Liver (tissue), 9 donors: ENCODE data around the gene GHRHR. TPM values are rescaled to one million over a fixed set of nuclear protein-coding genes. Genes with fewer than 3 reads are reported as not detected.

Source experiments
- DNase-seq: peaks from one replicate; pipeline ENCODE4 v3.0.0-alpha.2; 2017; ENCODE audit warnings: low spot score
- H3K27ac ChIP-seq, 2 donors: one replicate each; pipeline ENCODE4 v1.7.0; 2013; ENCODE audit warnings: inconsistent platforms in 2 of 2, low read length in 2 of 2, control low read depth in 1 of 2, low read depth in 1 of 2, mild to moderate bottlenecking in 1 of 2
- H3K27me3 ChIP-seq, 4 donors: one replicate each; pipeline versions ENCODE4 v1.6.1 to v1.7.0; 2013; ENCODE audit warnings: low read length in 3 of 4, inconsistent platforms in 1 of 4, mild to moderate bottlenecking in 1 of 4, moderate library complexity in 1 of 4; ENCODE audit not compliant: control insufficient read depth in 4 of 4, insufficient read depth in 4 of 4
- H3K36me3 ChIP-seq, 4 donors: one replicate each; pipeline versions ENCODE4 v1.6.1 to v1.7.0; 2013; ENCODE audit warnings: low read length in 3 of 4, mild to moderate bottlenecking in 3 of 4, low read depth in 1 of 4, moderate library complexity in 1 of 4; ENCODE audit not compliant: control insufficient read depth in 4 of 4, insufficient read depth in 3 of 4
- H3K4me1 ChIP-seq, 4 donors: one replicate each; pipeline versions ENCODE4 v1.6.1 to v1.7.0; 2013; ENCODE audit warnings: low read length in 3 of 4, mild to moderate bottlenecking in 3 of 4, moderate library complexity in 1 of 4; ENCODE audit not compliant: control insufficient read depth in 4 of 4, insufficient read depth in 4 of 4
- H3K4me3 ChIP-seq, 3 donors: one replicate each; pipeline versions ENCODE4 v1.6.1 to v1.7.0; 2013; ENCODE audit warnings: low read length in 3 of 3, control low read depth in 1 of 3, low read depth in 1 of 3, mild to moderate bottlenecking in 1 of 3
- H3K9ac ChIP-seq, 2 donors: one replicate each; pipeline ENCODE4 v1.7.0; 2013; ENCODE audit warnings: low read length in 2 of 2, mild to moderate bottlenecking in 2 of 2, moderate library complexity in 2 of 2, control low read depth in 1 of 2, low read depth in 1 of 2
- H3K9me3 ChIP-seq, 4 donors: one replicate each; pipeline versions ENCODE4 v1.6.1 to v1.7.0; 2013; ENCODE audit warnings: low read length in 3 of 4; ENCODE audit not compliant: control insufficient read depth in 4 of 4
- ATF3 ChIP-seq: IDR thresholded peaks from 2 replicates; pipeline ENCODE4 v1.6.1; 2016; ENCODE audit warnings: antibody characterized with exemption
- CTCF ChIP-seq: fragments of 150-350 bp; IDR thresholded peaks from 2 replicates; pipeline ENCODE4 v1.5.1; 2017; ENCODE audit warnings: improper control_type of control experiment, low read depth, low read length; ENCODE audit not compliant: missing input control
- EGR1 ChIP-seq, 2 donors: IDR thresholded peaks; 2 replicates each; pipeline ENCODE4 v1.6.1; 2016 to 2018; ENCODE audit warnings: antibody characterized with exemption in 2 of 2, low read depth in 2 of 2
- FOXA1 ChIP-seq: IDR thresholded peaks from 2 replicates; pipeline ENCODE4 v1.6.1; 2016; ENCODE audit warnings: antibody characterized with exemption
- FOXA2 ChIP-seq: IDR thresholded peaks from 2 replicates; pipeline ENCODE4 v1.6.1; 2016; ENCODE audit warnings: antibody characterized with exemption
- GABPA ChIP-seq, 2 donors: IDR thresholded peaks in 1 of 2; conservative IDR thresholded peaks in 1 of 2; 2 replicates each; pipeline ENCODE4 v1.6.1; 2016; ENCODE audit warnings: antibody characterized with exemption in 2 of 2, mild to moderate bottlenecking in 1 of 2, moderate library complexity in 1 of 2
- HNF4A ChIP-seq, 2 donors: conservative IDR thresholded peaks; 2 replicates each; pipeline ENCODE4 v1.6.1; 2016; ENCODE audit warnings: antibody characterized with exemption in 2 of 2, mild to moderate bottlenecking in 2 of 2
- HNF4G ChIP-seq: IDR thresholded peaks from 2 replicates; pipeline ENCODE4 v1.6.1; 2016; ENCODE audit warnings: antibody characterized with exemption
- JUND ChIP-seq, 2 donors: IDR thresholded peaks; 2 replicates each; pipeline ENCODE4 v1.6.1; 2016; ENCODE audit warnings: antibody characterized with exemption in 2 of 2
- MAX ChIP-seq: IDR thresholded peaks from 2 replicates; pipeline ENCODE4 v1.6.1; 2016; ENCODE audit warnings: antibody characterized with exemption
- NR2F2 ChIP-seq: IDR thresholded peaks from 2 replicates; pipeline ENCODE4 v1.6.1; 2016; ENCODE audit warnings: antibody characterized with exemption
- RAD21 ChIP-seq, 2 donors: IDR thresholded peaks; 2 replicates each; pipeline ENCODE4 v1.6.1; 2016; ENCODE audit warnings: antibody characterized with exemption in 2 of 2, mild to moderate bottlenecking in 2 of 2
- REST ChIP-seq: IDR thresholded peaks from 2 replicates; pipeline ENCODE4 v1.6.1; 2016; ENCODE audit warnings: antibody characterized with exemption, mild to moderate bottlenecking
- RXRA ChIP-seq, 2 donors: IDR thresholded peaks; 2 replicates each; pipeline ENCODE4 v1.6.1; 2017 to 2018; ENCODE audit warnings: antibody characterized with exemption in 2 of 2, mild to moderate bottlenecking in 1 of 2
- SP1 ChIP-seq: IDR thresholded peaks from 2 replicates; pipeline ENCODE4 v1.6.1; 2018; ENCODE audit warnings: antibody characterized with exemption, mild to moderate bottlenecking
- TAF1 ChIP-seq: conservative IDR thresholded peaks from 2 replicates; pipeline ENCODE4 v1.6.1; 2016; ENCODE audit warnings: antibody characterized with exemption, mild to moderate bottlenecking
- YY1 ChIP-seq: IDR thresholded peaks from 2 replicates; pipeline ENCODE4 v1.6.1; 2016; ENCODE audit warnings: antibody characterized with exemption, mild to moderate bottlenecking
- ZBTB33 ChIP-seq: IDR thresholded peaks from 2 replicates; pipeline ENCODE4 v1.6.1; 2016; ENCODE audit warnings: antibody characterized with exemption
- WGBS: extraction: QIAGEN DNeasy Blood & Tissue Kit; methylation state at CpG from one replicate; pipeline ENCODE4 v1.1.7; 2013; 5-methylcytosine and 5-hydroxymethylcytosine counted together
- polyA plus RNA-seq, 2 donors: library from polyadenylated mRNA; stranded (reverse) in 1 of 2; unstranded in 1 of 2; fragments of 200-250 nt in 1 of 2; fragments of >200 nt in 1 of 2; fragmentation: Nextera tagmentation in 1 of 2; extraction: Ambion mirVana in 1 of 2; gene quantifications; one replicate each; pipeline versions ENCODE4 v1.2.1 to v1.2.3, GENCODE V29; 2013 to 2015
- total RNA-seq, 2 donors: library from RNA; depleted of rRNA; stranded (reverse); fragments of >200 nt; gene quantifications; one replicate each; pipeline ENCODE4 v1.2.3, GENCODE V29; 2014
- donor health status: healthy.
- donor health status: healthy.
- donor health status: healthy.
- donor health status: healthy.
- donor health status: healthy.

The GHRHR gene
- total and polyA plus RNA-seq, 4 donors: 0.46 to 0.50 TPM; not detected in 2

- Histone ChIP-seq H3K27me3 (no peaks in the 10 kb centered on the region), H3K27ac (no peak overlapping the region), H3K9me3 (no peaks in the 10 kb centered on the region), H3K36me3 (no peaks in the 10 kb centered on the region), H3K9ac (no peak overlapping the region), H3K4me1 (no peaks in the 10 kb centered on the region), H3K4me3 (no peak overlapping the region)
- WGBS: 63% methylated on average over 7 of the region's 7 CpGs
- no peak for TF ChIP-seq NR2F2
- TF ChIP-seq EGR1 (IDR thresholded peaks at IDR 0.05; ENCODE audit: low read depth in 2 of 2): no peak
- no peak for TF ChIP-seq FOXA1
- TF ChIP-seq ZBTB33: no peak
- TF ChIP-seq HNF4A (conservative IDR thresholded peaks at IDR 0.05): no peak
- TF ChIP-seq YY1: no peak
- no peak for TF ChIP-seq RAD21 (IDR thresholded peaks at IDR 0.05)
- TF ChIP-seq FOXA2: no peak
- no peak for TF ChIP-seq REST
- no peak for TF ChIP-seq CTCF
- no peak for TF ChIP-seq MAX
- no peak for TF ChIP-seq TAF1
- no peak for TF ChIP-seq HNF4G
- no peak for TF ChIP-seq JUND (IDR thresholded peaks at IDR 0.05)
- no peak for TF ChIP-seq RXRA (IDR thresholded peaks at IDR 0.05)
- TF ChIP-seq GABPA (IDR thresholded peaks at IDR 0.05 in 1 of 2, conservative IDR thresholded peaks at IDR 0.05 in 1 of 2): no peak
- no peak for TF ChIP-seq ATF3
- TF ChIP-seq SP1: no peak
- no peak for DNase-seq
These were observed 16.4 kb downstream of the GHRHR start for GRCh38 chr7:30980194-30980593.
